HEK293 (cell line): Measurements from ENCODE around the gene PLCL1.

Experiments used
- CTCF ChIA-PET: fragments of 350-600 bp; formaldehyde crosslinking; extraction: SDS; loops from one replicate; lab custom pipeline; 2021; ENCODE audit warnings: antibody characterized with exemption; lab: Yijun Ruan, JAX
- POLR2A ChIA-PET: fragments of 300-600 bp; formaldehyde crosslinking; extraction: SDS; loops from one replicate; lab custom pipeline; 2020; ENCODE audit warnings: antibody characterized with exemption, inconsistent platforms; lab: Yijun Ruan, JAX
- H3K27ac ChIP-seq: fragments of 200-500 bp; sonication (Bioruptor generic); 2 replicates; pipeline ENCODE4 v1.5.1; 2014; ENCODE audit warnings: low read depth, low read length, control low read depth, inconsistent platforms; ENCODE audit errors: extremely low read depth
- H3K36me3 ChIP-seq, 2 experiments: fragments of 200-500 bp in 1 of 2; sonication (Bioruptor generic) in 1 of 2; 1 replicate in 1 of 2; 2 replicates in 1 of 2; pipeline ENCODE4 v1.5.1; 2014 to 2017; ENCODE audit warnings: inconsistent platforms in 2 of 2, low read length in 2 of 2; ENCODE audit not compliant: control insufficient read depth in 2 of 2, insufficient read depth in 1 of 2
- H3K4me1 ChIP-seq: fragments of 200-500 bp; sonication (Bioruptor generic); 2 replicates; pipeline ENCODE4 v1.5.1; 2014; ENCODE audit warnings: mild to moderate bottlenecking, low read length, inconsistent platforms; ENCODE audit not compliant: control insufficient read depth, insufficient read depth
- H3K4me3 ChIP-seq: 2 replicates; pipeline ENCODE4 v1.5.1; 2011; ENCODE audit warnings: low read depth, mild to moderate bottlenecking, control low read depth, low read length, moderate library complexity
- H3K9me3 ChIP-seq: fragments of 200-500 bp; sonication (Bioruptor generic); 2 replicates; pipeline ENCODE4 v1.5.1; 2014; ENCODE audit warnings: low read depth, low read length, inconsistent platforms; ENCODE audit not compliant: control insufficient read depth, insufficient read depth
- TRIM28 ChIP-seq: IDR thresholded peaks from 2 replicates; pipeline ENCODE4 v1.6.1; 2011; ENCODE audit warnings: low read length, control low read depth, borderline replicate concordance
- ZBTB10 ChIP-seq: fragments of 450-650 bp; formaldehyde crosslinking; IDR thresholded peaks from 2 replicates; pipeline ENCODE4 v1.5.1; 2016; ENCODE audit warnings: missing biosample characterization, missing genetic modification characterization
- ZBTB20 ChIP-seq: fragments of 450-650 bp; formaldehyde crosslinking; IDR thresholded peaks from 2 replicates; pipeline ENCODE4 v1.5.1; 2016; ENCODE audit warnings: missing biosample characterization, missing genetic modification characterization
- ZNF132 ChIP-seq: fragments of 450-650 bp; formaldehyde crosslinking; IDR thresholded peaks from 2 replicates; pipeline ENCODE4 v1.5.1; 2017; ENCODE audit warnings: missing biosample characterization, missing genetic modification characterization, borderline replicate concordance
- ZNF133 ChIP-seq: fragments of 450-650 bp; formaldehyde crosslinking; IDR thresholded peaks from 2 replicates; pipeline ENCODE4 v1.5.1; 2016; ENCODE audit warnings: missing biosample characterization, missing genetic modification characterization
- ZNF223 ChIP-seq: fragments of 450-650 bp; formaldehyde crosslinking; IDR thresholded peaks from 2 replicates; pipeline ENCODE4 v1.5.1; 2016; ENCODE audit warnings: missing biosample characterization, missing genetic modification characterization
- ZNF274 ChIP-seq, 2 experiments: fragments of 200-500 bp in 1 of 2; fragments of 450-650 bp in 1 of 2; sonication (Bioruptor generic) in 1 of 2; formaldehyde crosslinking in 1 of 2; IDR thresholded peaks; 2 replicates each; pipeline versions ENCODE4 v1.5.1 to v1.6.1; 2014 to 2016; ENCODE audit warnings: borderline replicate concordance in 1 of 2, inconsistent platforms in 1 of 2, low read length in 1 of 2, missing biosample characterization in 1 of 2, missing genetic modification characterization in 1 of 2
- ZNF394 ChIP-seq: fragments of 450-650 bp; formaldehyde crosslinking; IDR thresholded peaks from 2 replicates; pipeline ENCODE4 v1.5.1; 2016; ENCODE audit warnings: missing biosample characterization, missing genetic modification characterization, mild to moderate bottlenecking, moderate library complexity, borderline replicate concordance
- ZNF544 ChIP-seq: fragments of 450-650 bp; formaldehyde crosslinking; IDR thresholded peaks from 2 replicates; pipeline ENCODE4 v1.5.0; 2017; ENCODE audit warnings: missing biosample characterization, missing genetic modification characterization
- ZNF560 ChIP-seq: fragments of 450-650 bp; formaldehyde crosslinking; IDR thresholded peaks from 2 replicates; pipeline ENCODE4 v1.5.1; 2017; ENCODE audit warnings: missing biosample characterization, missing genetic modification characterization, borderline replicate concordance
- ZNF621 ChIP-seq: fragments of 450-650 bp; formaldehyde crosslinking; IDR thresholded peaks from 2 replicates; pipeline ENCODE4 v1.5.1; 2017; ENCODE audit warnings: missing biosample characterization, missing genetic modification characterization
- ZNF654 ChIP-seq: fragments of 450-650 bp; formaldehyde crosslinking; IDR thresholded peaks from 2 replicates; pipeline ENCODE4 v1.5.1; 2016; ENCODE audit warnings: low read depth, missing biosample characterization, missing genetic modification characterization
- ZSCAN23 ChIP-seq: fragments of 450-650 bp; formaldehyde crosslinking; IDR thresholded peaks from 2 replicates; pipeline ENCODE4 v1.5.1; 2016; ENCODE audit warnings: missing biosample characterization, missing genetic modification characterization
- TF ChIP-seq, protein P1 (sequence below): fragments of 450-650 bp; formaldehyde crosslinking; IDR thresholded peaks from 2 replicates; pipeline ENCODE4 v1.5.1; 2017; ENCODE audit warnings: missing biosample characterization, missing genetic modification characterization
- TF ChIP-seq, protein P2 (sequence below): fragments of 450-650 bp; formaldehyde crosslinking; IDR thresholded peaks from 2 replicates; pipeline ENCODE4 v1.5.1; 2017; ENCODE audit warnings: missing biosample characterization, missing genetic modification characterization
- TF ChIP-seq, protein P3 (sequence below): fragments of 450-650 bp; formaldehyde crosslinking; IDR thresholded peaks from 2 replicates; pipeline ENCODE4 v1.5.1; 2016; ENCODE audit warnings: missing biosample characterization, missing genetic modification characterization
- TF ChIP-seq, protein P4 (sequence below): fragments of 450-650 bp; formaldehyde crosslinking; IDR thresholded peaks from 2 replicates; pipeline ENCODE4 v1.5.1; 2016; ENCODE audit warnings: missing biosample characterization, missing genetic modification characterization

PLCL1 gene

DNA sequence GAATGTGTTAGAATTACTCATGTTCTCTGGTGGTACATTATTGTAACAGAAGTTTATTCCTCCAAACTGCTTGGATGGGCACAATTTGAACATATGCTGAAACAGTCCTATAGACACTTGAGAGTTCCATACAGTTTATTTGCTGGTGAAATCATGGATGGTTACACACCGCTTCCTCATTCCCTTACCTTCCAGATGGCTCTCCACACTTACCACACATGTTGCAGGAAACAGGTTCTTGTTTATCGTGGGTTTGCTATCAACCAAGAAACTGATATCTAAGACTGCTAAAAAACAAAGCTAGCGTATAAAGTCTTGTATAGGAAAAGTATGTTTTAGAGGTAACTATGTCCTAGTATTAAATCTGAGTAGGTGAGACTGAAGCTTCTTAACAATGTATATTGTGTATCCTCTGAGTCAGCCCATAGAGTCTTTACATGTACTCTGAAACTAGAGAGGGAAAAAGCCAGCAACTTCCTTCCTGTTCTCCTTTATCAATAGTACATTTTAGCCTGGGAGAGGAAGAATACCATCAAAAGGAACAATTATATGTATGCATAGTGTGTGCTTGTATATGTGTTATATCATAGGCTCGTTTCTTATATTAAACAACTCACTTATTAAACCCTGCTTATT, 313.1 kb downstream of the PLCL1 start:
- Histone ChIP-seq H3K27ac (no peak overlapping the region), H3K36me3 (no peaks in the 10 kb centered on the region), H3K4me1 (no peaks in the 10 kb centered on the region), H3K4me3 (no peak overlapping the region), H3K9me3 (no peaks in the 10 kb centered on the region)
- ChIA-PET POLR2A (no interaction called here), CTCF (interaction anchor here (0.6 to 3.3 kb wide), 3 partner anchors 10 to 304 kb away, joined by 3 to 14 read pairs (median 6); no protein-coding TSS in a partner anchor)
- TF ChIP-seq ZNF560 = no peak
- no peak for TF ChIP-seq ZNF132 (tag by site-specific recombination)
- TF ChIP-seq ZNF223 (tag by site-specific recombination) = no peak
- no peak for TF ChIP-seq TRIM28
- TF ChIP-seq ZNF394 (tag by site-specific recombination) = no peak
- TF ChIP-seq ZNF133 (tag by site-specific recombination) = no peak
- TF ChIP-seq, protein P1, sequence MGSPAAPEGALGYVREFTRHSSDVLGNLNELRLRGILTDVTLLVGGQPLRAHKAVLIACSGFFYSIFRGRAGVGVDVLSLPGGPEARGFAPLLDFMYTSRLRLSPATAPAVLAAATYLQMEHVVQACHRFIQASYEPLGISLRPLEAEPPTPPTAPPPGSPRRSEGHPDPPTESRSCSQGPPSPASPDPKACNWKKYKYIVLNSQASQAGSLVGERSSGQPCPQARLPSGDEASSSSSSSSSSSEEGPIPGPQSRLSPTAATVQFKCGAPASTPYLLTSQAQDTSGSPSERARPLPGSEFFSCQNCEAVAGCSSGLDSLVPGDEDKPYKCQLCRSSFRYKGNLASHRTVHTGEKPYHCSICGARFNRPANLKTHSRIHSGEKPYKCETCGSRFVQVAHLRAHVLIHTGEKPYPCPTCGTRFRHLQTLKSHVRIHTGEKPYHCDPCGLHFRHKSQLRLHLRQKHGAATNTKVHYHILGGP (tag by site-specific recombination) = no peak
- TF ChIP-seq, protein P2, sequence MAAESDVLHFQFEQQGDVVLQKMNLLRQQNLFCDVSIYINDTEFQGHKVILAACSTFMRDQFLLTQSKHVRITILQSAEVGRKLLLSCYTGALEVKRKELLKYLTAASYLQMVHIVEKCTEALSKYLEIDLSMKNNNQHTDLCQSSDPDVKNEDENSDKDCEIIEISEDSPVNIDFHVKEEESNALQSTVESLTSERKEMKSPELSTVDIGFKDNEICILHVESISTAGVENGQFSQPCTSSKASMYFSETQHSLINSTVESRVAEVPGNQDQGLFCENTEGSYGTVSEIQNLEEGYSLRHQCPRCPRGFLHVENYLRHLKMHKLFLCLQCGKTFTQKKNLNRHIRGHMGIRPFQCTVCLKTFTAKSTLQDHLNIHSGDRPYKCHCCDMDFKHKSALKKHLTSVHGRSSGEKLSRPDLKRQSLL (tag by site-specific recombination) = no peak
- no peak for TF ChIP-seq ZSCAN23 (tag by site-specific recombination)
- TF ChIP-seq ZNF544 (tag by site-specific recombination) = no peak
- TF ChIP-seq ZNF621 (tag by site-specific recombination) = no peak
- TF ChIP-seq ZBTB20 (tag by site-specific recombination) = no peak

DNA sequence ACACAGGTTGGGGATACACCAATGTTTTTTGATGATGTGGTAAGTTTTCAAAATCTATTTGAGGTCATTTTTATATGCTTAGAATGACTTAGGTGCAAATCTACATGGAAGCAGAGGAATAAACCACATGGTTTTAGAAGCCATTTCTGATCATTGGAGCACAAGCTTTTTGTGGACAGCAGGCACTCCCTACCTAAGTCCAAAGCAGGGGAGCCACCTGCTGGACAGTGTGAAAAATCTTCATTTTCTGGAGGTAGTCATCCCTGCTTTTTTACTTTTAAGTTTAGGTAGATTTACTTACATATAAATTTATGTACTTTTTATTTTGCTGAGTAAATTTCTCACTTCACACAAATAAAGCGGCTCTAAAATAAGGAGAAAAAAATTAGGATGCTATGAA, 323.2 kb downstream of the PLCL1 start:
- POLR2A ChIA-PET = no interaction called here
- Histone ChIP-seq H3K4me1 (no peaks in the 10 kb centered on the region), H3K36me3 (no peaks in the 10 kb centered on the region), H3K4me3 (no peak overlapping the region), H3K9me3 (no peaks in the 10 kb centered on the region), H3K27ac (no peak overlapping the region)
- TF ChIP-seq ZBTB10 (no peak), ZNF274 (IDR thresholded peaks at IDR 0.05; ENCODE audit: low read length) (no peak), ZNF274 (tag by site-specific recombination; IDR thresholded peaks at IDR 0.05; ENCODE audit: borderline replicate concordance) (no peak), ZNF654 (tag by site-specific recombination) (peak; percentile 68)
- TF ChIP-seq, protein P3, sequence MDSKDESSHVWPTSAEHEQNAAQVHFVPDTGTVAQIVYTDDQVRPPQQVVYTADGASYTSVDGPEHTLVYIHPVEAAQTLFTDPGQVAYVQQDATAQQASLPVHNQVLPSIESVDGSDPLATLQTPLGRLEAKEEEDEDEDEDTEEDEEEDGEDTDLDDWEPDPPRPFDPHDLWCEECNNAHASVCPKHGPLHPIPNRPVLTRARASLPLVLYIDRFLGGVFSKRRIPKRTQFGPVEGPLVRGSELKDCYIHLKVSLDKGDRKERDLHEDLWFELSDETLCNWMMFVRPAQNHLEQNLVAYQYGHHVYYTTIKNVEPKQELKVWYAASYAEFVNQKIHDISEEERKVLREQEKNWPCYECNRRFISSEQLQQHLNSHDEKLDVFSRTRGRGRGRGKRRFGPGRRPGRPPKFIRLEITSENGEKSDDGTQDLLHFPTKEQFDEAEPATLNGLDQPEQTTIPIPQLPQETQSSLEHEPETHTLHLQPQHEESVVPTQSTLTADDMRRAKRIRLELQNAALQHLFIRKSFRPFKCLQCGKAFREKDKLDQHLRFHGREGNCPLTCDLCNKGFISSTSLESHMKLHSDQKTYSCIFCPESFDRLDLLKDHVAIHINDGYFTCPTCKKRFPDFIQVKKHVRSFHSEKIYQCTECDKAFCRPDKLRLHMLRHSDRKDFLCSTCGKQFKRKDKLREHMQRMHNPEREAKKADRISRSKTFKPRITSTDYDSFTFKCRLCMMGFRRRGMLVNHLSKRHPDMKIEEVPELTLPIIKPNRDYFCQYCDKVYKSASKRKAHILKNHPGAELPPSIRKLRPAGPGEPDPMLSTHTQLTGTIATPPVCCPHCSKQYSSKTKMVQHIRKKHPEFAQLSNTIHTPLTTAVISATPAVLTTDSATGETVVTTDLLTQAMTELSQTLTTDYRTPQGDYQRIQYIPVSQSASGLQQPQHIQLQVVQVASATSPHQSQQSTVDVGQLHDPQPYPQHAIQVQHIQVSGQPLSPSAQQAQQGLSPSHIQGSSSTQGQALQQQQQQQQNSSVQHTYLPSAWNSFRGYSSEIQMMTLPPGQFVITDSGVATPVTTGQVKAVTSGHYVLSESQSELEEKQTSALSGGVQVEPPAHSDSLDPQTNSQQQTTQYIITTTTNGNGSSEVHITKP = no peak
- TF ChIP-seq, protein P4, sequence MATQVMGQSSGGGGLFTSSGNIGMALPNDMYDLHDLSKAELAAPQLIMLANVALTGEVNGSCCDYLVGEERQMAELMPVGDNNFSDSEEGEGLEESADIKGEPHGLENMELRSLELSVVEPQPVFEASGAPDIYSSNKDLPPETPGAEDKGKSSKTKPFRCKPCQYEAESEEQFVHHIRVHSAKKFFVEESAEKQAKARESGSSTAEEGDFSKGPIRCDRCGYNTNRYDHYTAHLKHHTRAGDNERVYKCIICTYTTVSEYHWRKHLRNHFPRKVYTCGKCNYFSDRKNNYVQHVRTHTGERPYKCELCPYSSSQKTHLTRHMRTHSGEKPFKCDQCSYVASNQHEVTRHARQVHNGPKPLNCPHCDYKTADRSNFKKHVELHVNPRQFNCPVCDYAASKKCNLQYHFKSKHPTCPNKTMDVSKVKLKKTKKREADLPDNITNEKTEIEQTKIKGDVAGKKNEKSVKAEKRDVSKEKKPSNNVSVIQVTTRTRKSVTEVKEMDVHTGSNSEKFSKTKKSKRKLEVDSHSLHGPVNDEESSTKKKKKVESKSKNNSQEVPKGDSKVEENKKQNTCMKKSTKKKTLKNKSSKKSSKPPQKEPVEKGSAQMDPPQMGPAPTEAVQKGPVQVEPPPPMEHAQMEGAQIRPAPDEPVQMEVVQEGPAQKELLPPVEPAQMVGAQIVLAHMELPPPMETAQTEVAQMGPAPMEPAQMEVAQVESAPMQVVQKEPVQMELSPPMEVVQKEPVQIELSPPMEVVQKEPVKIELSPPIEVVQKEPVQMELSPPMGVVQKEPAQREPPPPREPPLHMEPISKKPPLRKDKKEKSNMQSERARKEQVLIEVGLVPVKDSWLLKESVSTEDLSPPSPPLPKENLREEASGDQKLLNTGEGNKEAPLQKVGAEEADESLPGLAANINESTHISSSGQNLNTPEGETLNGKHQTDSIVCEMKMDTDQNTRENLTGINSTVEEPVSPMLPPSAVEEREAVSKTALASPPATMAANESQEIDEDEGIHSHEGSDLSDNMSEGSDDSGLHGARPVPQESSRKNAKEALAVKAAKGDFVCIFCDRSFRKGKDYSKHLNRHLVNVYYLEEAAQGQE (tag by site-specific recombination) = 0 out of 2 replicates have a peak, but pooled peaks have one; percentile 24
- CTCF ChIA-PET = interaction anchor here (0.6 to 2.1 kb wide), 15 partner anchors 10 to 1879 kb away, joined by 3 to 14 read pairs (median 4); no protein-coding TSS in a partner anchor
